ENCODE results near the gene BRIP1. TPM values are rescaled to one million over a fixed set of nuclear protein-coding genes. Genes with fewer than 3 reads are reported as not detected.

Gene BRIP1
- total RNA-seq, 1 experiment from 2014 or later = 8.5 TPM

DNA sequence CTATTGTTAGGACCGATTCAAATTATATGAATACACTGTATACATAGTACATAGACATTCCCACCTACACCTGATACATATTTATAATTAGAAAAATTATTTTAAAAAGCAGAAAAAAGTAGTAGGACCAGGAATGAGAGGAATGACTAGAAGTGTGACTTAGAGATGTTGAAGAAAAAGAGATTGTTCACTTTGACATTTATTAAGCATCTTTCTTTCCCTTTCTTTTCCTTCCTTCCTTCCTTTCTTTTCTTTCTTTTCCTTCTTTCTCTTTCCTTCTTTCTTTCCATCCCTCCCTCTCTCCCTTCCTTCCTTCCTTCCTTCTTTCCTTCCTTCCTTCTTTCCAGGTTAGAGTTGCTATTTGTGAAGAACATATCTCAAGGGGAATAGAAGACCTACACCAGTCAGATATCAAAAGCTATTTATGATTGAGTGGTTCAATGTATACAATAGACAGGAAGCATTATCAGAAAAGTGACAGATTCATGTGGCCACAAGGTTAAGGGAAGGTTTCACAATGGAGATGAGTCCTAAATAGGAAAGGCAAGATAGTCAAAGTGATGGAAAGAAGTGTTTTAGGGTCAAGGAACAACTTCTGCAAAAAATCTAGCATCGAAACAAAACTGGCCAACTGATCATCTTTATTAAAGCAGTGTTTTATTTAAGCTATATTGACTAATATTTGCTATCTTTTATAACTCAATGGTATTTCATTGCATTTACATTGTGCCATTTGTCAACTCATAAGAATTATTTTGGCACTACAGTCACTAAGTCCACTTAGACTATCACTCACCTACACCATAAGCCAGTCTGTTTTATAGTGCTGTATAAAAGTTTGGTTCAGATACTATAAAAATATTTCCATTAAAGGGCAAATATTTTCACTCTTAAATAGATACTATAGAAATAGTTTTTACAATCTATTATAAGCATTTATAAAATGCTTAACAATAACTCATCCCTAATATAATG lies 218.2 kb downstream of the BRIP1 start:
- Histone ChIP-seq H3K9me3 (ENCODE audit: low read length) (no peaks in the 10 kb centered on the region), H3K4me1 (ENCODE audit: low read length) (no peaks in the 10 kb centered on the region), H3K4me2 (ENCODE audit: low read depth, low read length, poor library complexity, severe bottlenecking) (no peak overlapping the region), H3K9me2 (replicated peaks; ENCODE audit: insufficient read depth, low read length) (no peaks in the 10 kb centered on the region), H3K79me2 (ENCODE audit: low read length) (no peaks in the 10 kb centered on the region), H2AFZ (ENCODE audit: low read length) (no peak overlapping the region), H3K9ac (ENCODE audit: low read length) (no peak overlapping the region), H3K27me3 (ENCODE audit: low read length) (no peaks in the 10 kb centered on the region), H4K20me1 (ENCODE audit: insufficient read depth, low read depth, low read length) (no peaks in the 10 kb centered on the region), H3K27ac (ENCODE audit: low read length) (no peak overlapping the region), H3K36me3 (ENCODE audit: insufficient read depth, low read length) (no peaks in the 10 kb centered on the region), H3K4me3 (ENCODE audit: low read length) (no peak overlapping the region)
- DNase-seq = no peak

DNA sequence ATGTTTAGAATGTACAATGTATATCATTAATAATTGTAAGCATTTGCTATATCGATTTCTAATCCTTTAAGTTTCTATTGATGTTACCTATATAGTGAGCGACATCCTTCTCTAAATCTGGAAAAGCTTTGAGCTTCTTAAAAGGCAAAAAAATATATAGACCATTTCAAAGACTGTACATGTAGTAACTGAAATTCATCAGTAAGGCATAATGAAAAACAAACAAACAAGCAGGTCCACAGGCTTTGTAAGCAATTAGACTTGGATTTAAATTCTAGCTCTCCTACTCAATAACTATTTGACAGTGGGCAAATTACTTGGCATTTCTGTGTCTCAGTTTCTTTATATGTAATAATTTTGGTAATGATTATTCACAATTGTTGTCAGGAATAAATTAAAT lies 220.6 kb downstream of the BRIP1 start:
- Histone ChIP-seq H3K27ac (ENCODE audit: low read length) (no peak overlapping the region), H4K20me1 (ENCODE audit: insufficient read depth, low read depth, low read length) (no peaks in the 10 kb centered on the region), H2AFZ (ENCODE audit: low read length) (no peak overlapping the region), H3K27me3 (ENCODE audit: low read length) (no peaks in the 10 kb centered on the region), H3K9me2 (replicated peaks; ENCODE audit: insufficient read depth, low read length) (no peaks in the 10 kb centered on the region), H3K4me2 (ENCODE audit: low read depth, low read length, poor library complexity, severe bottlenecking) (no peak overlapping the region), H3K9me3 (ENCODE audit: low read length) (no peaks in the 10 kb centered on the region), H3K9ac (ENCODE audit: low read length) (no peak overlapping the region), H3K79me2 (ENCODE audit: low read length) (no peaks in the 10 kb centered on the region), H3K4me1 (ENCODE audit: low read length) (no peaks in the 10 kb centered on the region), H3K36me3 (ENCODE audit: insufficient read depth, low read length) (no peaks in the 10 kb centered on the region), H3K4me3 (ENCODE audit: low read length) (no peak overlapping the region)
- DNase-seq = no peak

- no peaks in the 10 kb centered on the region for H3K36me3 ChIP-seq (ENCODE audit: insufficient read depth, low read length)
- H3K4me3 ChIP-seq (ENCODE audit: low read length) = no peak overlapping the region
- no peaks in the 10 kb centered on the region for H3K9me2 ChIP-seq (replicated peaks; ENCODE audit: insufficient read depth, low read length)
- no peak for DNase-seq
- no peaks in the 10 kb centered on the region for H3K79me2 ChIP-seq (ENCODE audit: low read length)
- no peaks in the 10 kb centered on the region for H3K27me3 ChIP-seq (ENCODE audit: low read length)
- no peaks in the 10 kb centered on the region for H3K9me3 ChIP-seq (ENCODE audit: low read length)
- no peak overlapping the region for H2AFZ ChIP-seq (ENCODE audit: low read length)
- no peaks in the 10 kb centered on the region for H4K20me1 ChIP-seq (ENCODE audit: insufficient read depth, low read depth, low read length)
- no peaks in the 10 kb centered on the region for H3K4me1 ChIP-seq (ENCODE audit: low read length)
- no peak overlapping the region for H3K27ac ChIP-seq (ENCODE audit: low read length)
- no peak overlapping the region for H3K9ac ChIP-seq (ENCODE audit: low read length)
- H3K4me2 ChIP-seq (ENCODE audit: low read depth, low read length, poor library complexity, severe bottlenecking) = no peak overlapping the region
Observed at GRCh38 chr17:61641715-61642114, 221.6 kb downstream of the BRIP1 start.

GRCh38 chr17:61641084-61641483 lies 222.2 kb downstream of the BRIP1 start:
- Histone ChIP-seq H3K27ac (ENCODE audit: low read length) (no peak overlapping the region), H3K9me3 (ENCODE audit: low read length) (no peaks in the 10 kb centered on the region), H2AFZ (ENCODE audit: low read length) (no peak overlapping the region), H3K36me3 (ENCODE audit: insufficient read depth, low read length) (no peaks in the 10 kb centered on the region), H3K27me3 (ENCODE audit: low read length) (no peaks in the 10 kb centered on the region), H3K4me1 (ENCODE audit: low read length) (no peaks in the 10 kb centered on the region), H4K20me1 (ENCODE audit: insufficient read depth, low read depth, low read length) (no peaks in the 10 kb centered on the region), H3K79me2 (ENCODE audit: low read length) (no peaks in the 10 kb centered on the region), H3K4me3 (ENCODE audit: low read length) (no peak overlapping the region), H3K9me2 (replicated peaks; ENCODE audit: insufficient read depth, low read length) (no peaks in the 10 kb centered on the region), H3K4me2 (ENCODE audit: low read depth, low read length, poor library complexity, severe bottlenecking) (no peak overlapping the region), H3K9ac (ENCODE audit: low read length) (no peak overlapping the region)
- DNase-seq = no peak

DNA sequence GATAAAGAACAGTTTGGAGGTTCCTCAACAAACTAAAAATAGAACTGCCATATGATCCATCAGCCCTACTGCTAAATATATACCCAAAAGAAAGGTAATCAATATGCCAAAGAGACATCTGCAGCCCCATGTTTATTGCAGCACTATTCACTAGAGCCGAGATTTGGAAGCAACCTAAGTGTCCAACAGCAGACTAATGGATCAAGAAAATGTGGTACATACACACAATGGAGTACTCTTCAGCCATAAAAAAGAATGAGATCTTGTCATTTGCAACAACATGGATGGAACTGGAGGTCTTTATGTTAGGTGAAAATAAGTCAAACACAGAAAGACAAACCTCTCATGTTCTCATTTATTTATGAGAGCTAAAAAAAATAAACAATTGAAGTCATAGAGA lies 223.5 kb downstream of the BRIP1 start:
- no peak overlapping the region for H3K9ac ChIP-seq (ENCODE audit: low read length)
- H3K27ac ChIP-seq (ENCODE audit: low read length) = no peak overlapping the region
- H3K4me3 ChIP-seq (ENCODE audit: low read length) = no peak overlapping the region
- no peak overlapping the region for H2AFZ ChIP-seq (ENCODE audit: low read length)
- H3K79me2 ChIP-seq (ENCODE audit: low read length) = no peaks in the 10 kb centered on the region
- H3K36me3 ChIP-seq (ENCODE audit: insufficient read depth, low read length) = no peaks in the 10 kb centered on the region
- DNase-seq = no peak
- H3K9me2 ChIP-seq (replicated peaks; ENCODE audit: insufficient read depth, low read length) = no peaks in the 10 kb centered on the region
- H3K4me2 ChIP-seq (ENCODE audit: low read depth, low read length, poor library complexity, severe bottlenecking) = no peak overlapping the region
- H3K9me3 ChIP-seq (ENCODE audit: low read length) = peaks cover 3% of the 10 kb centered on the region; the same call in 1 of the 2 replicates
- no peaks in the 10 kb centered on the region for H4K20me1 ChIP-seq (ENCODE audit: insufficient read depth, low read depth, low read length)
- H3K27me3 ChIP-seq (ENCODE audit: low read length) = no peaks in the 10 kb centered on the region
- H3K4me1 ChIP-seq (ENCODE audit: low read length) = no peaks in the 10 kb centered on the region

DNA sequence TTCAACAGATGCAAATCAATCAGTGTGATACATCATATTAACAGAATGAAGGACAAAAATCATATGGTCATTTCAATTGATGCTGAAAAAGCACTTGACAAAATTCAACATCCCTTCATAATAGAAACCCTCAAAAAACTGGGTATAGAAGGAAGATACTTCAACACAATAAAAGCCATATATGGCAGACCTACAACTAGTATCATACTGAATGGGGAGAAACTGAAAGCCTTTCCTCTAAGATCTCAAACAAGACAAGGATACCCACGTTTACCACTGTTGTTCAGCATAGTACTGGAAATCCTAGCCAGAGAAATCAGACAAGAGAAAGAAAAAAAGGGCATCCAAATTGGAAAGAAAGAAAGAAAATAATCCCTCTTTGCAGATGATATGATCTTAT lies 225.2 kb downstream of the BRIP1 start:
- Histone ChIP-seq H3K9me3 (ENCODE audit: low read length) (peaks cover 3% of the 10 kb centered on the region; the same call in 1 of the 2 replicates), H3K27me3 (ENCODE audit: low read length) (no peaks in the 10 kb centered on the region), H2AFZ (ENCODE audit: low read length) (no peak overlapping the region), H3K4me1 (ENCODE audit: low read length) (no peaks in the 10 kb centered on the region), H3K9me2 (replicated peaks; ENCODE audit: insufficient read depth, low read length) (no peaks in the 10 kb centered on the region), H3K9ac (ENCODE audit: low read length) (no peak overlapping the region), H4K20me1 (ENCODE audit: insufficient read depth, low read depth, low read length) (no peaks in the 10 kb centered on the region), H3K4me2 (ENCODE audit: low read depth, low read length, poor library complexity, severe bottlenecking) (no peak overlapping the region), H3K79me2 (ENCODE audit: low read length) (no peaks in the 10 kb centered on the region), H3K4me3 (ENCODE audit: low read length) (no peak overlapping the region), H3K36me3 (ENCODE audit: insufficient read depth, low read length) (no peaks in the 10 kb centered on the region), H3K27ac (ENCODE audit: low read length) (no peak overlapping the region)
- DNase-seq = no peak

DNA sequence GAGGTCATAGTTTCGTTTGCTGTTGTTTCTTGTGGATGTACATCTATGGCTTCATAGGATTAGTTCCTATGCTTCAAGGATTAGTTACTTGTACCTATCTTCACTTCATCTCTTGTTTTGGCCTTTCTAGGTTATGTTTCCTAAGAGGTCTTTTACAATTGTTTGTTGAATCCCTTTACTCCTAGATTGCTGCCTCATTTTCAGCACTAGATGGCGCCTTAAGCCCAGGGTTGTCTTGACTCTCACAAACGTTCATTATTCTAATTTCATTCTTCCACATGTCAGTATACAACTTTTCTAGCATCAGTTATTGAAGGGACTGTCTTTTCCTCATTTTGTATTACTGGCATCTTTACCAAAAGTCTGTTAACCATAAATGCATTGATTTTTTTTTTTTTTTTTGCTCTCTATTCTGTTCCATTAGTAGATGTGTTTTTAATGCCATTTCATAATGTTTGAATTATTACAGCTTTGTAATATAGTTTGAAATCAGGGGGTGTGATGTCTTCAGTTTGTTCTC lies 227.4 kb downstream of the BRIP1 start:
- Histone ChIP-seq H3K9me2 (replicated peaks; ENCODE audit: insufficient read depth, low read length) (no peaks in the 10 kb centered on the region), H3K9me3 (ENCODE audit: low read length) (peaks cover 3% of the 10 kb centered on the region; the same call in 1 of the 2 replicates), H3K79me2 (ENCODE audit: low read length) (no peaks in the 10 kb centered on the region), H3K9ac (ENCODE audit: low read length) (no peak overlapping the region), H2AFZ (ENCODE audit: low read length) (no peak overlapping the region), H3K4me2 (ENCODE audit: low read depth, low read length, poor library complexity, severe bottlenecking) (no peak overlapping the region), H3K4me3 (ENCODE audit: low read length) (no peak overlapping the region), H4K20me1 (ENCODE audit: insufficient read depth, low read depth, low read length) (no peaks in the 10 kb centered on the region), H3K4me1 (ENCODE audit: low read length) (no peaks in the 10 kb centered on the region), H3K27ac (ENCODE audit: low read length) (no peak overlapping the region), H3K27me3 (ENCODE audit: low read length) (no peaks in the 10 kb centered on the region), H3K36me3 (ENCODE audit: insufficient read depth, low read length) (no peaks in the 10 kb centered on the region)
- DNase-seq = peak; percentile 89

- no peaks in the 10 kb centered on the region for H3K79me2 ChIP-seq (ENCODE audit: low read length)
- H3K9me2 ChIP-seq (replicated peaks; ENCODE audit: insufficient read depth, low read length) = no peaks in the 10 kb centered on the region
- no peaks in the 10 kb centered on the region for H4K20me1 ChIP-seq (ENCODE audit: insufficient read depth, low read depth, low read length)
- H2AFZ ChIP-seq (ENCODE audit: low read length) = no peak overlapping the region
- H3K9me3 ChIP-seq (ENCODE audit: low read length) = peaks cover 3% of the 10 kb centered on the region; the same call in 1 of the 2 replicates
- no peaks in the 10 kb centered on the region for H3K27me3 ChIP-seq (ENCODE audit: low read length)
- no peaks in the 10 kb centered on the region for H3K4me1 ChIP-seq (ENCODE audit: low read length)
- H3K9ac ChIP-seq (ENCODE audit: low read length) = no peak overlapping the region
- DNase-seq = peak; percentile 37
- no peak overlapping the region for H3K27ac ChIP-seq (ENCODE audit: low read length)
- H3K4me2 ChIP-seq (ENCODE audit: low read depth, low read length, poor library complexity, severe bottlenecking) = no peak overlapping the region
- no peak overlapping the region for H3K4me3 ChIP-seq (ENCODE audit: low read length)
- H3K36me3 ChIP-seq (ENCODE audit: insufficient read depth, low read length) = no peaks in the 10 kb centered on the region
Observed at GRCh38 chr17:61634942-61635538, 228.3 kb downstream of the BRIP1 start.

Data from Karpas-422 (cell line).